HK-2 (cell line): ENCODE results near the gene LDLRAD3.
"Not testable (repeated sequence)": the region's sequence is repeated elsewhere in the genome, so short reads cannot be mapped to it uniquely, and the experiment has no call there.

Source experiments
- DNase-seq: peaks from one replicate; pipeline ENCODE4 v3.0.0-alpha.2; 2018; ENCODE audit not compliant: unreplicated experiment

Gene LDLRAD3

DNA sequence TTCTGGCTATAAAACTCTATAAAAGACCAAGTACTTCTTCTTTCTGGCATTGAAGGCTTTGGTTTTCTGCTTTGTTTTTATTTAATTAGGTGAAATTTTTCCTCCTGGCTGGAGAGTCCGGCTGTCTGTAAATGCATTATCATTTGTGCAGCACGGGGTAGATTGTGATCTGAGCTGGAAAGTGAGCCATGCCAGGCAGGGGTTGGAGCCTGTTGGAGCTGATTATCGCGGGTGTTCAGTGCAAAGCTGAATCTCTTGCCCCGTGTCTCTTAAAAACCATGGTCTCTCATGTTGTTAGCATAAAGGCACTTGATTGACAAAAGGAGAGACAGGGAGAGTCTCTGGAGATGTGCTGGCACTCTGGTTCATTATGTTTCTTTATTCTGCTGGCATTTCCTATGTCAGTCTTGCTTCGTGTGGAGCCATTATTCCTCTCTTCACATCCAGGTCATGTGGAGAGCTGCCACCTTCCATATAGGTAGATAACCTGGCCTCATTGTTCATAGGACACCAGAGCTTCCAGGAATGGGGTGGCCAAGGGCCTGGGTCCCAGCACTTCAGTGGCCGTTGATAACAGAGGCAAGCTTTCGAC, 75.2 kb downstream of the LDLRAD3 start:
- no peak for DNase-seq

DNA sequence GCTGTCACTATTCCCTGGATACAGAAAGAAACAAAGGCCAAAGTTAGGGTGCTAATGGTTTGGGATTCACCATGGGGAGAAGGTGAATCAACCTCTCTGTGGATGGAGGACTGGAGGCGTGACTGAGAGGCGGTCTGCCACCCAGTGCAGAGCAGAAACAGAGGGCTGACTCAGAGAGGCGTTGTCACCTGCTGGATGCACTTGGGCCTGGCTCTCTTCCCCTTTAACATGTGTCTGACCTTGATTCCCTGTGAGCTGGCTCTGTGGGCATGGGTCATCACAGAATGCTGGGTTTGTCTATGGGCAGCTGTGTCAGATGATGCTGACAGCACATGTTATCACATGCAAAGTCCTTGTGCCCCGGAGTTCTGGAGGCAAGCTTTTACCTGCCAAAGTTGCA, 75.9 kb downstream of the LDLRAD3 start:
- DNase-seq: no peak

GRCh38 chr11:36022882-36023281, 79.0 kb downstream of the LDLRAD3 start:
- DNase-seq: no peak

DNA sequence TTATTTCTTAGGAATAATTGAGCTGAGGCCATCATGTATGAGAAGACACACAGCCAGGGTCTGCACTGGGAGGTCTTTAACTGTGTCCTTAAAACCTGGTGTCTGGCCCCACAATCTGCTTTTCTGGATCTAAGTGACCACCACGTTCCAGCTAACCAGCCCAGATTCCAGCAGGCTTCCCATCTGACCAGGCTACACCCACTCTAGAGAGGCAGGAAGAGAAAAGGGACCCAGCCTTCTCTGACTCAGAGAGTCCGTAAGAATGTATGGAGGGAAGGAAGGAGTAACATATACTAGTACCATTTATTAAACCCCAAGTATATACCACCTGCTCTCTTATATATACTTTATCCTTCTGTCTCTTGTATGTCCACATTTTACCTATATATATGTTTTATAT, 80.1 kb downstream of the LDLRAD3 start:
- DNase-seq: no peak

DNA sequence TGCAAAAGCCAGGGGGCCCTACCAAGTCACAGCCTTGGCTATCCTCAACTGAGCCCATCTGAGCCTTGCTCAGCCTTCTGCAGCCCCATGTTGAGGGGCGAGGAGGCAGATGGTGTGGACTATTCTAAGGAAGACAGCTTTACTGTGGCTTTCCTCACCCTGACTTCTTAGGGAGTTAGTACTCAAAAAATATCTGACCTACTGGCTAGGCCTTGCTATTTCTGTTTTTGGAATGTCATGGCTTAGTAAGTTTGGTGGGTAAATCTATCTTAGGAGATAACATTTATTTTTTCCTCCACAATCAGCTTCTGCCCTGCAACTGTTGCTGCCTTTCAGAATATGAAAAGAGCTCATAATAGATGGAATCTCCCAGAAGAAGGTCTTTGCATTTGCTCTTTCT, 80.9 kb downstream of the LDLRAD3 start:
- no peak for DNase-seq

- no peak for DNase-seq
Observed at GRCh38 chr11:36026315-36026968, 82.6 kb downstream of the LDLRAD3 start.

DNA sequence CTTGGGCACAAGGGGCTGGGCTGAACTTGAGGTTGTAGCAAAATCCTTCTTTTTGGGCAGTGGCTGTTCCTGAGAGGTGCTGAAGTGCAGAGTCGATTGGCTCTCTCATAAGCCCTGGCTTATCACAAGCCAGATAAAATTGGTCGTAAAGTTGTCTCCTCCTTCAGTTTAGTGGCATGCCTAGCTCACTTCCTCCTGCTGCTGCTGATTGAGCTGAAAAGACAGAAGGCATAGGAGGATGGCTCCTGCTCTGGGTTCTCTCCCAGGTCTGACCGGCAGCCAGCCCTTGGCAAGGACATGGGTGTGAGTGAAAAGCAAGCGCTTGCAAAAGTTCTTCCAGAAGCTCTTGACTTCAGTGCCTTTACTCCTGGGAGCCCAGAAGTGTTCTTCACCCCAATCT, 83.9 kb downstream of the LDLRAD3 start:
- no peak for DNase-seq

GRCh38 chr11:36029616-36030015, 85.8 kb downstream of the LDLRAD3 start:
- DNase-seq: no peak

DNA sequence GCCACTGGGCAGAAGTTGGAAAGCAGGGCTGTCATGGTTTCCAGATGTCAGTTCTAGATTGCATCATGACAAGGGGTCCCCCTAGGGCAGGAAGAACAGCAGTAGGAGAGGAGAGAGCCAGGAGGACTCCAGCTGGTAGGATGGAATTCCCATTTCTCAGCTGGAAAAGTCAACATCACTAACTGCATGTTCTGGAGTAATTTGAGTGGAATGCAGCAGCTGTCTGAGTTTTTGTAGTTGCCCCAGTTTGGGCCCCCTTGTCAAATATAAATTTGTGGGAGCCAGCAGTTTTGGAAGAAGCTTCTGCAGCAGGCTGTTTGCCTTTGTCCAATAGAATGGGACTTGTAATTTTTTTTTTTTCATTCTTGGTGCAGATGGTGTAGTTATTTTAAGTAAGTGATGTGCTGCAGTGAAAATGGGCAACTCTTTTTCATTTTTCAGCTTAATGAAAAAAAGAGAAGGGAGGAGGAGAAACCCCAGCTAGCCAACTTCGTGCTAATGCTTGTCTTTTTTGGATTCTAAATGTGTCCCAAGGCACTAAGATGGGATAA, 86.9 kb downstream of the LDLRAD3 start:
- no peak for DNase-seq

DNA sequence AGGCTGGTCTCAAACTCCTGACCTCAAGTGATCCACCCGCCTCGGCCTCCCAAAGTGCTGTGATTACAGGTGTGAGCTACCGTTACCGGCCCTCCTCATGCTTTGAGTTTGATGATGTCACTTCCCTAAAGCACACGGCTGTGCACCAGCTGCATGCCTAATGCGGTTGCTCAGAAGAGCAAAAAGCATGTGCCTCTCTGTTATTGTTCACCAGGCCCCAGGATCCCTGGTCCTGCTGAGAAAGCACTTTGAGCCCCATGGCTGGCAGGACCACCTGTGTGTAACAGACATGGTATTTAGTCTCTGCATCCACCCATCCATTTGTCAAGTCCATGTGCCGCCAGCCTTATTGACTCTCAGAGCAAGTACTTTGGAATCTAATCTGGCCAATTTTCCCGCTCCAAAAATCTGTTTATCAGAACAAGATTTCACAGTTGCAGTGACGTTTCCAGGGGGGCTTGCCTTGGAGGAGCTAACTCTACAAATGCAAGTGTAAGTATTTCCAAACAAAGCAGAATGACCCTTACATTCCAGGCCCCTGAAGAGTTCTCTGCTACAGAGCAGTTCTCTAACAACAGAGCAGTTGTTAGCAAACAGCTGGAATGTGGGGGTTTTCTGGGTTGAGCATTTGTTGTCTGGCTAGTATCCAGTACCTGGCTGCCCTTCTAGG, 89.4 kb downstream of the LDLRAD3 start:
- DNase-seq: no peak

DNA sequence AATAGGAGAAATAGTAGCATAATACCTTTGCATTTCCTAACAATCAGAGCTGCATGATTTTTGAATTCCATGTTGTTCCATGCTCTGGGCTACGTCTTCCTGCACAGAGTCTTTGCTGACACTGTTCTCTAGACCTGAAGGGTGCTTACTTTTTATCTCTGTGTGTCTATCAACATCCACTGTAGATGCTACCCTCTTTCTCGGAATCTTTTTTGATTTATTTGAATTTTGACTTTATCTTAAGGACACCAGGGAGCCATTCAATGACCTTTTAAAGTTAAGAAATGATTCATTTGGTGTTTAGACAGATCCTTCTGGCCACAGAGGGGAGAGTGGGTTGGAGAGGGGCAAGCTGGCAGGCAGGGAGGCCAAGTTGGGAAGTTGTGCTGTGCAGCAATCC, 90.1 kb downstream of the LDLRAD3 start:
- no peak for DNase-seq

- no peak for DNase-seq
Observed at GRCh38 chr11:36034551-36035331, 90.9 kb downstream of the LDLRAD3 start.

GRCh38 chr11:36035454-36035853, 91.6 kb downstream of the LDLRAD3 start:
- no peak for DNase-seq

DNA sequence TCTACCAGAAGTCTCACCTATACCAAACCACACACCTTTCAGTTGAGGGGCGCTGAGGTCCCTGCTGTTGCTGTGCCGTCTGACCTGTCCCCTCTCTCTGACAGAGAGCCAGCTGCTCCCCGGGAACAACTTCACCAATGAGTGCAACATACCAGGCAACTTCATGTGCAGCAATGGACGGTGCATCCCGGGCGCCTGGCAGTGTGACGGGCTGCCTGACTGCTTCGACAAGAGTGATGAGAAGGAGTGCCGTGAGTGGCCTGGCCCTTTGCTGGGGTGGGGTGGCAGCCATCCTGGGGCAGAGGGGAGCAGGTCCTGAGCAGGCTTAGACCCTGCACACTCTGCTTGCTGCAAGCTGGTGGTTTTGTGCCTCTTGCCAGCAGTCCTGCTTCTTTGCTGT, 92.1 kb downstream of the LDLRAD3 start:
- DNase-seq: no peak

DNA sequence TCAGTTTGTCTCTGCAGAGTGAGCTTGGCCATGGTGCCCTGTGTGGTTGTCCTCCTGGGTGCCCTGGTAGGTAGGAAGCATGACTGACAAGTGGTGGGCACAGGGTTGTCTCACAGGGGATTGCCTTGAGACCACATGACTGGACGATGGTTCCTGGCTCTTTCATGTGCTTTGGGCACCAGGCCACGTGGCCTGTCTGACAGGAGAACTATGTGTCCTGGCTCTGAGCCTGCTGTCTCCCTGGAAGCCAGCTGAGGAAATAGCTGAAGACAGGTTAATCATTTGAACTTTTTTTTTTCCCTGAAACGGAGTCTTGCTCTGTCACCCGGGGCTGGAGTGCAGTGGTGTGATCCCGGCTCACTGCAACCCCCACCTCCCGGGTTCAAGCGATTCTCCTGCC, 93.2 kb downstream of the LDLRAD3 start:
- DNase-seq: peak; percentile 63

DNA sequence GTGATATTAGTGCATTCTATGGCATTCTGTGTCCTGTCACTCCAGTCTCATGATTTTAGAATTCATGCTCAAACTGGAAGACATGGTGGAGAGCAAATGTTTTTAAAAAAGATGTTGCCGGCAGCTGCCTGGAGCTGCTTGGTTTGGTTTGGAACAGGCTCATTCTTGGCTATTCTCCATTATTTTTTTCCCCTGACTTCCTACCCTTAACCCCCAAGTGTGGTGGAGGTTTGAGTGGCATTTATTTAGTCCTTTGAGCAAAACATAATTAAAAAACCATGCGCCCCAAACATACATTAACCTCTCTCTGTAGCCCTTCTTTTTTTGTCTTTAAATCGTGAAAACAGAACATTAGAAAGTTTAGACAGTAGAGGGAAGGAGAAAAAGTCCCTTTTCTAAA, 94.7 kb downstream of the LDLRAD3 start:
- no peak for DNase-seq

DNA sequence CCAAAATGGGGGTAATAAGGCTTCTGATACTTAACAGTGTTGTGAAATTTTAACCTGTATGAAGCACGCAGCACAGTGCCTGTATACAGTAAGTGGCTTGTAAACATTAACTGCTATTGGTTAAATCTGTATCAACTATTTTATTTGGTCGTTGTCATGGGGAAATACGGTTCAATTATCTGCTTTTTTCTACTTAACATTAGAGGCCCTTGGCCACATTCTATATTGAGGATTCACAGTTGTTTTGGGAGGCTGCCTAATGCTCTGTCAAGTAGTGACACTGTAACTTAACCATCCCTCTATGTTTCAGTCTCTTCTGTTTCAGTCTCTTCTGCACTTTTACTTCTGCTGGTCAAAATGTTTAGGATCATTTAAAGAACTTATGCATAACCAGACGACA, 95.6 kb downstream of the LDLRAD3 start:
- no peak for DNase-seq

DNA sequence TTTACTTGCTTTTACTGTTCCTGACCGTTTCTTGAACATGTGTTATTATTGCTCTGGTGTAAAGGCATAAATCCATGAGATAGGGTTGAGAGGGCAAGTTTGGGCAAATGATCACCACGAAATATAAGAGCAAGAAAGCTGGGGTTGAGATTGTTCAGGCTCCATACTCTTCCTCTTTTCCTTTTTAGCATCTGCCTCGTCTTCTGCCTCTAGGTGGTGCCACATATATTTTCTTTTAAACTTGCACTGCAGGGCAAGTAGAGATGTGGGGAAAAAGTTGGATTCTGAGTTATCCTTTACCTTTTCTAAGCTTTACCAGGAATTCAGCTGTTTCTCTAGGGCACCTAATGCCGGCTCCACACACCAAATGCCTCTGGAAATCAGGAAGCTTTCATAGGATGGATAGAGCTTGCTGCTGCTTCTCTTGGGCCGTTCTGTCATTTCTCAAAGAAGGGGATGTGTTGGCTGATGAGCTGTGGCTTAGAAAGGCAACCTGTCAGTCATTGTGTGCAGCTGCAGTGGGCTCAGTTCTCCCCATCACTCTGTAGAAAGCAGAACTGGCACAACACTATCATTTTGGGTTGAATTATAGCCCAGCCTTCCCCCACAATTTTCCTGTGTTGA, 98.2 kb downstream of the LDLRAD3 start:
- DNase-seq: no peak

DNA sequence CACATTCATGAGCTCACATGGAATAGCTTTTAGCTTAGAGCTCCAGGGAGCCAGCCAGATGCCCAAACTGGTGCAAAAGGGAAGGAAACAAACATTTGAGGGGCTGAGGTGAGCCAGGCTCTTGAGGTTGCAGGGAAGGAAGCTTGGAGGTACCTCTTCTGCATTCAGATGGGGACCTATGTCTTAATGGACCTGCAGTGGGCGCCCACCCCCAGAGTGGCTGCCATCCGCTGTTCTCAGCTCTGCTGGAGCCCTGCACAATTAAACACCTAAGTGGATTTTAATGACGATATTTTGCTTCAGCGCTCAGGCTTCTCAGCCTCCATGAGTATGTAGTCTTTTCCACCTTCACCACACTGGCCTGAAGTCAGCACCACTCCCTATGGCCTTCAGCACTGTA, 100.8 kb downstream of the LDLRAD3 start:
- no peak for DNase-seq

- DNase-seq: not testable (repeated sequence)
Observed at GRCh38 chr11:36045945-36046344, 102.1 kb downstream of the LDLRAD3 start.

- no peak for DNase-seq
Observed at GRCh38 chr11:36046932-36047331, 103.1 kb downstream of the LDLRAD3 start.

DNA sequence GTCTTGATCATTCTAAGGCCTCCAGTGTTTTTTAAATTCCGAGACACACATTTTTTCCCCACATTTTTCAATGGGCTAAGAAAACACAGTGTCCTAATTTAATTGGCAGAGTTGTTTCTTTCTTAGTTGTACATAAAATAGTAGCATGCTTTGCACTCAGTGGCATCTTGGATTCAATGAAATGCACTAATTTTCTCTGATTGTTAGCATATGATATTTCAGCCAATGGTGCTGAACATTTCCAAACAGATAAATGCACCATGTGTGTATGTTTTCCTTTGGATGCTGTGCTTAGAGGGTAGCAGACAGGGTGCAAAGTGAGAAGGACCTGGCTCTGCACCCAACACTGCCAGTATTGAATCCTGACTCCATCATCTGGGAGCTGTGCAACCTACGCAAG, 103.5 kb downstream of the LDLRAD3 start:
- no peak for DNase-seq
